Activated CD4-positive, alpha-beta memory T cell treated with anti-CD3 and anti-CD28 coated beads, Interleukin-2, amount 10 ng/mL, durations not matched to agents 7 days and 5 days (primary cell): ENCODE results near the gene STK35. TPM values are rescaled to one million over a fixed set of nuclear protein-coding genes. Genes with fewer than 3 reads are reported as not detected.
A peak's percentile ranks its signal among the peaks of the same experiment; 100 is the strongest.
"Not testable (repeated sequence)": the region's sequence is repeated elsewhere in the genome, so short reads cannot be mapped to it uniquely, and the experiment has no call there.

Experiments
- CTCF ChIA-PET: fragments of 350-600 bp; sonication (Branson Sonifier 250); formaldehyde crosslinking; loops from one replicate; lab custom pipeline; 2021; ENCODE audit warnings: antibody characterized with exemption, inconsistent platforms; lab: Charles Lee
- POLR2A ChIA-PET: fragments of 350-600 bp; sonication (Branson Sonifier 250); formaldehyde crosslinking; loops from one replicate; lab custom pipeline; 2021; ENCODE audit warnings: antibody characterized with exemption; lab: Charles Lee
- DNase-seq: peaks from one replicate; pipeline ENCODE4 v3.0.0-alpha.2; 2020
- H3K27ac Mint-ChIP-seq: one replicate; pipeline ENCODE4 v1.8.0; 2021; ENCODE audit warnings: mild to moderate bottlenecking, mixed read lengths
- H3K27me3 Mint-ChIP-seq: one replicate; pipeline ENCODE4 v1.8.0; 2021; ENCODE audit warnings: mixed read lengths
- H3K36me3 Mint-ChIP-seq: one replicate; pipeline ENCODE4 v1.8.0; 2021; ENCODE audit warnings: low read depth, mixed read lengths
- H3K4me1 Mint-ChIP-seq: one replicate; pipeline ENCODE4 v1.8.0; 2021; ENCODE audit warnings: mixed read lengths
- H3K4me3 Mint-ChIP-seq: one replicate; pipeline ENCODE4 v1.8.0; 2021; ENCODE audit warnings: mild to moderate bottlenecking, mixed read lengths
- H3K9me3 Mint-ChIP-seq: one replicate; pipeline ENCODE4 v1.8.0; 2021; ENCODE audit warnings: mixed read lengths
- total RNA-seq, 2 experiments: library from RNA; stranded (reverse); gene quantifications; one replicate each; pipeline ENCODE4 v1.2.3, GENCODE V29; 2021

Gene STK35
- total RNA-seq, 2 experiments from 2014 or later: 18.5 to 18.9 TPM

DNA sequence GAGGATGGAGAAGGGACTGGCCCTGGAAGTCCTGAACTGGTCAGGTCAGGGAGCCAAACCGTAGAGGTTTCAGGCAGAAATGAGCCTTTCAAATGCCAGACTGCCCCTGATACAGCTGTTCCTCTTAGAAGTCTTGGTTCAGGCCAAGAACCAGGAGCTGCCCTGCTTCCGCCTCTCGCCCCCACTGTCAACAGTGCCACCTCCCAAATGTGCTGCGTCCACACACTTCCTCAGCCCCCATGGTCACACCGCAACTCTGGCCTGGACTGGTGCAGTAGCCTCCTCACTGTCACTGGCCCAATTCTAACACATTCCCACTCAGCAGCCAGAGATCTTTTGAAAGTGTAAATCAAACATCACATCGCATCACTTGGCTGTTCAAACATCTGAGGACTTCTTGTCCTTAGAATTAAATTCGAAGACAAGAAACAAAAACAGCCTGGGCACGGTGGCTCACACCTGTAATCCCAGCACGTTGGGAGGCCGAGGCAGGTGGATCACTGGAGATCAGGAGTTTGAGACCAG lies 69.7 kb downstream of the STK35 start:
- H3K27me3 Mint-ChIP-seq: peaks cover 10% of the 10 kb centered on the region
- POLR2A ChIA-PET: no interaction called here

GRCh38 chr20:2171840-2172239 lies 70.2 kb downstream of the STK35 start:
- ChIA-PET CTCF (interaction anchor here (0.7 to 5.0 kb wide), 18 partner anchors 11 to 408 kb away, joined by 3 to 58 read pairs (median 4); no protein-coding TSS in a partner anchor), POLR2A (interaction anchor here (1.0 kb wide), 1 partner anchor 69 kb away, joined by 3 read pairs; no protein-coding TSS in a partner anchor)
- DNase-seq, H3K9me3 Mint-ChIP-seq, H3K4me1 Mint-ChIP-seq, H3K4me3 Mint-ChIP-seq, H3K27ac Mint-ChIP-seq, H3K36me3 Mint-ChIP-seq: not testable (repeated sequence)
- peaks cover 10% of the 10 kb centered on the region for H3K27me3 Mint-ChIP-seq

More for the DNA sequence above, 69.7 kb downstream of the STK35 start:
- DNase-seq: no peak
- Mint-ChIP-seq H3K36me3 (no peaks in the 10 kb centered on the region), H3K4me3 (no peak overlapping the region), H3K9me3 (no peaks in the 10 kb centered on the region), H3K4me1 (peaks cover 2% of the 10 kb centered on the region), H3K27ac (no peak overlapping the region)
- CTCF ChIA-PET: interaction anchor here (1.6 to 1.9 kb wide), 2 partner anchors 163 to 407 kb away, joined by 4 read pairs; no protein-coding TSS in a partner anchor

DNA sequence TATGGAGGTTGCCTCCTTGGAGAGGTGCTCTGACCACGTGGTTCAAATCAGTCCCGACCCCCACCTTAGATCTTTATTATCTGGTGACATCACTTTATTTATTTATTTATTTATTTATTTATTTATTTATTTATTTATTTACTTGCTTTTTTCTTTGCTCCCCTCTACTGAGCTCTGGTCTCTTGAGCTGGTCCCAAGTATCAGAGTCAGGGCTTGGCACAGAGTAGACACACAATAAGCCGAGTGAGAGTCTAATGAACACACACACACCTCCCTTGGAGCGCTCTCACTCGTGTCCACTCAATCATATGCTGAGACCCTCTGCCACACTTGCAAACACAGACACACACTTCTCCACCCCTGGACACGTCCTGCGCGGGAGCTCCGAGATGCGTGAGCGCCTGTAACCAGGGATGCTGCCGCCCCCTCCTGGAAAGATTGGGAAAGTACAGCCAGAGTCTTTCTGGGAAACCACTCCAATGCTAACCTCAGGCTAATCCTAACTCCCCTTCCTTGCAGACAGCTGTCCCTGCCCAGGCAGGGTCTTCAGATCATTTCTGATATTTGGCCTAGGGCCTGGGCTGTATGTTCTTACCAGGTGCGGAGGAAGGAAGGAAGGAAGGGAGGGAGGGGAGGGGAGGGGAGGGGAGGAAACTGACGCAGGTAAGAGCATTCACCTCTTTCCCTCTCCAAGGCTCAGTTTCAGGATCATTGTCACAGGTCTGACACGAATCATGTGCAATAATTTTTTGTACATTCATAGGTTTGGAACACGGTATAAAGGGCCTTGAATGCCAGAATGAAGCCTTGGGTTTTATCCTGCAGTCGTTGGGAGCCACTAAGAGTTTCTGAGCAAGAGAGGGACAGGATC lies 70.9 kb downstream of the STK35 start:
- no peaks in the 10 kb centered on the region for H3K9me3 Mint-ChIP-seq
- ChIA-PET POLR2A (interaction anchor here (1.0 kb wide), 1 partner anchor 70 kb away, joined by 3 read pairs; no protein-coding TSS in a partner anchor), CTCF (interaction anchor here (0.5 to 5.0 kb wide), 18 partner anchors 10 to 1044 kb away, joined by 3 to 58 read pairs (median 4); no protein-coding TSS in a partner anchor)
- H3K36me3 Mint-ChIP-seq: no peaks in the 10 kb centered on the region
- H3K27me3 Mint-ChIP-seq: peaks cover 10% of the 10 kb centered on the region
- H3K4me3 Mint-ChIP-seq: no peak overlapping the region
- H3K27ac Mint-ChIP-seq: no peak overlapping the region
- H3K4me1 Mint-ChIP-seq: peaks cover 2% of the 10 kb centered on the region
- DNase-seq: peak; percentile 69

- no peak for DNase-seq
- no peaks in the 10 kb centered on the region for H3K36me3 Mint-ChIP-seq
- POLR2A ChIA-PET: interaction anchor here (1.0 kb wide), 1 partner anchor 70 kb away, joined by 3 read pairs; no protein-coding TSS in a partner anchor
- CTCF ChIA-PET: interaction anchor here (0.5 to 5.0 kb wide), 13 partner anchors 9 to 1043 kb away, joined by 3 to 58 read pairs (median 5); no protein-coding TSS in a partner anchor
- H3K9me3 Mint-ChIP-seq: no peaks in the 10 kb centered on the region
- peaks cover 10% of the 10 kb centered on the region for H3K27me3 Mint-ChIP-seq
- no peak overlapping the region for H3K4me3 Mint-ChIP-seq
- H3K27ac Mint-ChIP-seq: no peak overlapping the region
- peaks cover 2% of the 10 kb centered on the region for H3K4me1 Mint-ChIP-seq
Measured at GRCh38 chr20:2173186-2173585, 71.6 kb downstream of the STK35 start.

DNA sequence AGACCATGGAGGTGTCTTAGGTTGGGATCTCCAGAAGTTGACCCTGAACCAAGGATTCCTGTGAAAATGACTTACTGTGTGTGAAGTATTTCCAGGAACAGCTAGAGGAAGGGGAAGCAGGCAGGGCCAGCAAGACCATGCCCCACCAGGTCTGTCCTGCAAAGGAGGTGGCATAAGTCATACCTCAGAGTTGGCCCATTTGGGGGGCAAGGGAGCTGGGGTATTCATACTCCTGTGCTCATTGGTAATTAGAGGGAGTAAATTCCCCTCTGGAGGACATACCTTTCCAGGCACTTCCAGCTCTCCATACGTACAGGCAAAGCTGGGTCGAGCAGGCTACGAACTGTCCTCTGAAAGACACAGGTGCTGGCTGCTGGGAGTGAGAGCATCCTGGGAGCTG lies 72.4 kb downstream of the STK35 start:
- Mint-ChIP-seq H3K9me3 (no peaks in the 10 kb centered on the region), H3K4me1 (peaks cover 2% of the 10 kb centered on the region), H3K36me3 (no peaks in the 10 kb centered on the region), H3K27me3 (peaks cover 10% of the 10 kb centered on the region), H3K4me3 (no peak overlapping the region), H3K27ac (no peak overlapping the region)
- ChIA-PET CTCF (interaction anchor here (1.9 to 5.0 kb wide), 3 partner anchors 34 to 209 kb away, joined by 5 to 58 read pairs (median 25); no protein-coding TSS in a partner anchor), POLR2A (no interaction called here)
- DNase-seq: no peak

GRCh38 chr20:2176946-2177345 lies 75.3 kb downstream of the STK35 start:
- CTCF ChIA-PET: interaction anchor here (5.0 kb wide), 1 partner anchor 170 kb away, joined by 58 read pairs; no protein-coding TSS in a partner anchor
- Mint-ChIP-seq H3K4me1 (peaks cover 2% of the 10 kb centered on the region), H3K27me3 (peaks cover 3% of the 10 kb centered on the region), H3K4me3 (no peak overlapping the region), H3K36me3 (no peaks in the 10 kb centered on the region), H3K27ac (no peak overlapping the region), H3K9me3 (no peaks in the 10 kb centered on the region)
- POLR2A ChIA-PET: no interaction called here
- no peak for DNase-seq

DNA sequence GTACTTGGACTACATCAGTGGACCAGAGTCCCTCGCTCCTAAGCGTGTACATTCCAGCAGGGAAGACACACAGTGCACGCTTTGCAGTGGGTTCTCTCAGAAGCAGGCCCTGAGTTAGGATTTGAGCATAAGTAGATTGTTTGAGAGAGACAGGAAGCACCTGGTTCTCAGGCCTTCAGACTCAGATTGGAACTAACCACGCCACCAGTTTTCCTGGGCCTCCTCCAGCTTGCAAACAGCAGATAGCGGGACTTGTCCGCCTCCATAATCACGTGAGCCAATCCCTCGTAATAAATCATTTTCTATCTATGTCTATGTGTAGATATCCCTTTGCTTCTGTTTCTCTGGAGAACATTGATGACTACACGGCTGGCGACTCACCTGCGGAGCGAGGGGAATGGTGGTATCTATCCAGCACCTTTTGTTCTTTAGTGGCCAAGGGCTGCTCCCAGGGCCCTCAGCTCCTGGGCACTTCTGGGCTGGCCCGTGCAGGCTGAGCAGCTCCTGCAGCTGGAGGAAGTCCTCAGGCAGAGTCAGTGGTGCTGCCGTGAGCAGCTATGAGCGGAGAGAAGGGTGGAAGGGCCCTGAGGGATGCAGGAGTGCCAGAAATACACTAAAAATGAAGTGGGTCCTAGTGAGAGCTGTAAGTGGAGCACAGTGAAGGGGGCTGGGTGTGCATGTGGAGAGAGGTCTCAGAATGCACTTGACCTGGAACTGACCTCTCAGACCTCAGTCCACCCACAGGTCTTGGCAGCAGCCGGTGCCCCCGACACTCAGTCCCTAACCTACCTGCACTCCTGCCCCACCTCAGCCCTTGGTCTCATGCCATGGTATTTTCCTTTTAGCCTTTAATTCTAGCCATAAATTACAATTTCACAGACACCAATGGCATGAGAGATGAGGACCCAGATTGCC lies 76.9 kb downstream of the STK35 start:
- ChIA-PET CTCF (interaction anchor here (1.6 kb wide), 1 partner anchor 172 kb away, joined by 4 read pairs; no protein-coding TSS in a partner anchor), POLR2A (no interaction called here)
- no peak for DNase-seq
- Mint-ChIP-seq H3K36me3 (no peaks in the 10 kb centered on the region), H3K9me3 (no peaks in the 10 kb centered on the region), H3K4me1 (no peaks in the 10 kb centered on the region), H3K27ac (no peak overlapping the region), H3K4me3 (no peak overlapping the region), H3K27me3 (peaks cover 2% of the 10 kb centered on the region)

- CTCF ChIA-PET: interaction anchor here (1.6 kb wide), 1 partner anchor 172 kb away, joined by 4 read pairs; no protein-coding TSS in a partner anchor
- no peak overlapping the region for H3K4me3 Mint-ChIP-seq
- H3K27me3 Mint-ChIP-seq: peaks cover 6% of the 10 kb centered on the region
- H3K4me1 Mint-ChIP-seq: no peaks in the 10 kb centered on the region
- DNase-seq: no peak
- H3K36me3 Mint-ChIP-seq: no peaks in the 10 kb centered on the region
- POLR2A ChIA-PET: no interaction called here
- H3K9me3 Mint-ChIP-seq: no peaks in the 10 kb centered on the region
- H3K27ac Mint-ChIP-seq: no peak overlapping the region
Measured at GRCh38 chr20:2179233-2179580, 77.6 kb downstream of the STK35 start.

DNA sequence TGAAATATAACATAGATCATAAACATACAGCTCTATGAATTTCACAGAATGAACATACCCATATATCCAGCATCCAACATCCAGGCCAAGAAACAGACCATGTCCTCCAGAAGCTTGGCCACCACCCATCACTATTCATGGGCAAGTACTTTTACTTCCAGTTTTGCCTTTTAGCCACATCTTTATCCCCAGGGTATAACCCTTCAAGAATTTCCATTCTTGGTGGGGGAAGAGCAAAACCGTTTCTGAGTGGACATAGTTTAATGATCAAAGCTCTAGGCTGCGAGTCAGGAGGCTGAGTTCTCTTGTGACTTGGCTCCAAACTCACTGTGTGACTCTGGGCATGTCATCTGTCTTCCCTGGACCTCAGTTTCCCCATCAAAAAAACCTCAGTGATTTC lies 78.3 kb downstream of the STK35 start:
- ChIA-PET CTCF (interaction anchor here (1.6 kb wide), 1 partner anchor 173 kb away, joined by 4 read pairs; no protein-coding TSS in a partner anchor), POLR2A (no interaction called here)
- H3K27ac Mint-ChIP-seq: no peak overlapping the region
- H3K27me3 Mint-ChIP-seq: peaks cover 6% of the 10 kb centered on the region
- no peaks in the 10 kb centered on the region for H3K36me3 Mint-ChIP-seq
- H3K4me1 Mint-ChIP-seq: no peaks in the 10 kb centered on the region
- DNase-seq: no peak
- H3K9me3 Mint-ChIP-seq: no peaks in the 10 kb centered on the region
- H3K4me3 Mint-ChIP-seq: no peak overlapping the region

GRCh38 chr20:2183381-2183780 lies 81.8 kb downstream of the STK35 start:
- no peak overlapping the region for H3K27ac Mint-ChIP-seq
- no peak overlapping the region for H3K4me3 Mint-ChIP-seq
- POLR2A ChIA-PET: no interaction called here
- no peak for DNase-seq
- peaks cover 15% of the 10 kb centered on the region for H3K27me3 Mint-ChIP-seq
- no peaks in the 10 kb centered on the region for H3K36me3 Mint-ChIP-seq
- CTCF ChIA-PET: interaction anchor here (2.9 kb wide), 1 partner anchor 11 kb away, joined by 12 read pairs; no protein-coding TSS in a partner anchor
- H3K4me1 Mint-ChIP-seq: no peaks in the 10 kb centered on the region
- peaks cover 3% of the 10 kb centered on the region for H3K9me3 Mint-ChIP-seq

DNA sequence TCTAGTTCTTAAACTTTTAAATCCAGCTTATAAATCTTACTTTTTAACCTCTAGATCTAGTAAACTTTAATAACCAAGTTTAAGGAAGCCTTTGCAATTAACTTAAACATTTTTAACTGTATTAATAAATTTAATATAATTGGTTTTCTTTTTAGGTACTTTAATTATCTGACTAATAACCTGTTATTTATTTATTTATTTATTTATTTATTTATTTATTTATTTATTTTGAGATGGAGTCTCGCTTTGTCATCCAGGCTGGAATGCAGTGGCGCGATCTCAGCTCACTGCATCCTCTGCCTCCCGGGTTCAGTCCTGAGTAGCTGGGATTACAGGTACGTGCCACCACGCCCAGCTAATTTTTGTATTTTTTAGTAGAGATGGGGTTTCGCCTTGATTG lies 83.3 kb downstream of the STK35 start:
- H3K27ac Mint-ChIP-seq, H3K4me1 Mint-ChIP-seq, H3K36me3 Mint-ChIP-seq, H3K4me3 Mint-ChIP-seq, DNase-seq, H3K9me3 Mint-ChIP-seq, POLR2A ChIA-PET: not testable (repeated sequence)
- H3K27me3 Mint-ChIP-seq: peaks cover 21% of the 10 kb centered on the region
- CTCF ChIA-PET: interaction anchor here (0.7 kb wide), 1 partner anchor 12 kb away, joined by 5 read pairs; no protein-coding TSS in a partner anchor

GRCh38 chr20:2195614-2196013 lies 94.0 kb downstream of the STK35 start:
- peaks cover 7% of the 10 kb centered on the region for H3K27me3 Mint-ChIP-seq
- ChIA-PET POLR2A (no interaction called here), CTCF (no interaction called here)
- no peaks in the 10 kb centered on the region for H3K9me3 Mint-ChIP-seq
- no peaks in the 10 kb centered on the region for H3K36me3 Mint-ChIP-seq
- no peak for DNase-seq
- H3K4me1 Mint-ChIP-seq: no peaks in the 10 kb centered on the region
- no peak overlapping the region for H3K4me3 Mint-ChIP-seq
- H3K27ac Mint-ChIP-seq: no peak overlapping the region
